AG10803 (cell line): ENCODE data around the gene GPR108.

Experiments used
- DNase-seq: peaks from one replicate; pipeline ENCODE4 v3.0.0; 2010; ENCODE audit warnings: low read depth
- H3K4me3 ChIP-seq: 2 replicates; pipeline ENCODE4 v1.5.1; 2011; ENCODE audit warnings: mild to moderate bottlenecking, low read length, control low read depth
- CTCF ChIP-seq: conservative IDR thresholded peaks from 2 replicates; pipeline ENCODE4 v1.5.1; 2011; ENCODE audit warnings: mild to moderate bottlenecking, low read length, control low read depth, inconsistent platforms

GPR108 gene

GRCh38 chr19:6718111-6718740, 19.2 kb downstream of the GPR108 start:
- no peak for TF ChIP-seq CTCF
- no peak overlapping the region for H3K4me3 ChIP-seq
- no peak for DNase-seq

- TF ChIP-seq CTCF: no peak
- H3K4me3 ChIP-seq: no peak overlapping the region
Observed at GRCh38 chr19:6717441-6717971, 19.9 kb downstream of the GPR108 start.

GRCh38 chr19:6717036-6717435, 20.3 kb downstream of the GPR108 start:
- TF ChIP-seq CTCF: no peak
- H3K4me3 ChIP-seq: no peak overlapping the region
- no peak for DNase-seq

More at GRCh38 chr19:6717441-6717971, 19.9 kb downstream of the GPR108 start:
- peak; percentile 11 for DNase-seq

- H3K4me3 ChIP-seq: no peak overlapping the region
- no peak for TF ChIP-seq CTCF
- DNase-seq: no peak
Observed at GRCh38 chr19:6716610-6716970, 20.8 kb downstream of the GPR108 start.

GRCh38 chr19:6714749-6715555, 22.4 kb downstream of the GPR108 start:
- DNase-seq: no peak
- no peak overlapping the region for H3K4me3 ChIP-seq
- no peak for TF ChIP-seq CTCF

GRCh38 chr19:6713773-6714692, 23.3 kb downstream of the GPR108 start:
- no peak for TF ChIP-seq CTCF
- H3K4me3 ChIP-seq: no peak overlapping the region

More at GRCh38 chr19:6713773-6714692, 23.3 kb downstream of the GPR108 start:
- no peak for DNase-seq
